GM12878 (cell line): ENCODE results near the gene C4BPB. TPM values are rescaled to one million over a fixed set of nuclear protein-coding genes. Genes with fewer than 3 reads are reported as not detected.

ENCODE experiments used
- ATAC-seq: fragments of 200-7000 bp; cut with Tn5 transposase; 3 replicates; pipeline ENCODE4 v1.9.1; 2020; ENCODE audit warnings: mild to moderate bottlenecking, moderate library complexity
- BruUV-seq: library from RNA; stranded (reverse); fragments of 400-500 nt; replicated peaks from 2 replicates; lab custom pipeline; 2021; lab: Mats Ljungman, UMichigan
- CTCF ChIA-PET: fragments of 300-600 bp; sonication (Branson Sonifier 250); formaldehyde crosslinking; extraction: SDS; loops from one replicate; lab custom pipeline; 2021; ENCODE audit warnings: inconsistent platforms; lab: Yijun Ruan, JAX
- POLR2A ChIA-PET: fragments of 350-600 bp; formaldehyde crosslinking; extraction: SDS; loops from one replicate; lab custom pipeline; 2021; ENCODE audit warnings: inconsistent platforms; lab: Charles Lee
- RAD21 ChIA-PET: fragments of 300-600 bp; sonication (Branson Sonifier 250); formaldehyde crosslinking; loops from one replicate; lab custom pipeline; 2023; ENCODE audit warnings: antibody characterized with exemption; ENCODE audit not compliant: unreplicated experiment; lab: Charles Lee
- SMC1A ChIA-PET: fragments of 300-600 bp; sonication (Branson Sonifier 250); formaldehyde crosslinking; loops from one replicate; lab custom pipeline; 2023; ENCODE audit not compliant: unreplicated experiment, uncharacterized antibody; lab: Charles Lee
- DNase-seq: peaks from one replicate; pipeline ENCODE4 v3.0.0-alpha.2; 2011; ENCODE audit warnings: low read depth, low spot score
- FAIRE-seq: peaks from 3 replicates; lab custom pipeline; 2011; peaks lifted over from hg19 to GRCh38; lab: Jason Lieb, UNC
- H2AFZ ChIP-seq: 2 replicates; pipeline ENCODE4 v1.6.0; 2011; ENCODE audit warnings: low read depth, low read length, control low read depth; ENCODE audit not compliant: control insufficient read depth
- H3K27ac ChIP-seq: 2 replicates; pipeline ENCODE4 v1.5.1; 2011; ENCODE audit warnings: control low read depth; ENCODE audit not compliant: control insufficient read depth, insufficient read depth
- H3K27me3 ChIP-seq, 2 experiments: replicated peaks in 1 of 2; 2 replicates each; pipeline versions ENCODE4 v1.6.0 to v1.6.1; 2011; ENCODE audit warnings: low read length in 1 of 2; ENCODE audit not compliant: control insufficient read depth in 2 of 2, insufficient read depth in 2 of 2
- H3K36me3 ChIP-seq, 2 experiments: 2 replicates each; pipeline ENCODE4 v1.5.1; 2011; ENCODE audit warnings: low read length in 1 of 2; ENCODE audit not compliant: control insufficient read depth in 2 of 2, insufficient read depth in 2 of 2
- H3K4me1 ChIP-seq: 2 replicates; pipeline ENCODE4 v1.6.1; 2011; ENCODE audit warnings: mild to moderate bottlenecking, low read length, moderate library complexity, mixed read lengths; ENCODE audit not compliant: control insufficient read depth, insufficient read depth
- H3K4me2 ChIP-seq: 2 replicates; pipeline ENCODE4 v1.6.0; 2011; ENCODE audit warnings: control low read depth; ENCODE audit not compliant: control insufficient read depth, insufficient read depth
- H3K4me3 ChIP-seq: fragments of 200-600 bp; sonication (generic); 2 replicates; pipeline ENCODE4 v1.5.1; 2016
- H3K79me2 ChIP-seq: 2 replicates; pipeline ENCODE4 v1.6.0; 2011; ENCODE audit warnings: low read length; ENCODE audit not compliant: control insufficient read depth, insufficient read depth
- H3K9ac ChIP-seq: 2 replicates; pipeline ENCODE4 v1.8.0; 2011; ENCODE audit warnings: low read length, control low read depth, mixed read lengths; ENCODE audit not compliant: control insufficient read depth, insufficient read depth
- H3K9me3 ChIP-seq: replicated peaks from 3 replicates; pipeline ENCODE4 v1.5.1; 2011; ENCODE audit warnings: mild to moderate bottlenecking, low read length; ENCODE audit not compliant: control insufficient read depth, insufficient read depth
- H4K20me1 ChIP-seq: 2 replicates; pipeline ENCODE4 v1.6.0; 2011; ENCODE audit not compliant: control insufficient read depth, insufficient read depth
- ATF7 ChIP-seq: fragments of 450-650 bp; IDR thresholded peaks from 2 replicates; pipeline ENCODE4 v1.6.1; 2016; ENCODE audit warnings: low read depth, mild to moderate bottlenecking
- BCL11A ChIP-seq: IDR thresholded peaks from 2 replicates; pipeline ENCODE4 v1.6.1; 2011; ENCODE audit warnings: low read depth, low read length
- BMI1 ChIP-seq: fragments of 450-650 bp; IDR thresholded peaks from 2 replicates; pipeline ENCODE4 v1.6.1; 2016; ENCODE audit warnings: mild to moderate bottlenecking, moderate library complexity, borderline replicate concordance
- DPF2 ChIP-seq: fragments of 450-650 bp; IDR thresholded peaks from 2 replicates; pipeline ENCODE4 v1.6.1; 2017; ENCODE audit warnings: mild to moderate bottlenecking
- GABPA ChIP-seq: IDR thresholded peaks from 2 replicates; pipeline ENCODE4 v1.6.1; 2014; ENCODE audit warnings: antibody characterized with exemption, low read depth, mild to moderate bottlenecking, inconsistent platforms
- HDAC6 ChIP-seq: fragments of 200-600 bp; sonication (generic); IDR thresholded peaks from one replicate; pipeline ENCODE4 v1.8.0; 2017; ENCODE audit warnings: antibody characterized with exemption; ENCODE audit not compliant: unreplicated experiment
- MTA3 ChIP-seq: IDR thresholded peaks from 2 replicates; pipeline ENCODE4 v1.6.1; 2012; ENCODE audit warnings: low read length, inconsistent platforms, borderline replicate concordance
- MYC ChIP-seq: IDR thresholded peaks from 2 replicates; pipeline ENCODE4 v1.6.1; 2011; ENCODE audit warnings: mild to moderate bottlenecking, low read length, moderate library complexity, inconsistent platforms; ENCODE audit not compliant: insufficient read depth, insufficient replicate concordance, insufficient read length, severe bottlenecking
- POU2F2 ChIP-seq: IDR thresholded peaks from 3 replicates; pipeline ENCODE4 v1.6.1; 2011; ENCODE audit warnings: low read depth, mild to moderate bottlenecking, low read length, borderline replicate concordance
- SUZ12 ChIP-seq: fragments of 200-600 bp; sonication (generic); IDR thresholded peaks from one replicate; pipeline ENCODE4 v1.6.1; 2018; ENCODE audit warnings: antibody characterized with exemption, mild to moderate bottlenecking; ENCODE audit not compliant: unreplicated experiment
- WGBS: methylation state at CpG from one replicate; pipeline ENCODE4 v1.1.6; 2016; ENCODE audit warnings: low lambda C conversion rate; ENCODE audit not compliant: insufficient replicate concordance, insufficient coverage; ENCODE audit errors: missing lambda C conversion rate; 5-methylcytosine and 5-hydroxymethylcytosine counted together
- in situ Hi-C: fragments of 300-500 bp; cut with MboI; formaldehyde crosslinking; loops from 9 replicates; pipeline ENCODE4 v1.14.3; 2018; ENCODE audit warnings: mixed read lengths
- intact Hi-C: fragments of 100-400 bp; cut with micrococcal nuclease; formaldehyde crosslinking; loops from one replicate; pipeline ENCODE4 v1.14.2; 2022; ENCODE audit not compliant: unreplicated experiment
- polyA plus RNA-seq, 11 experiments: library from polyadenylated mRNA; depleted of rRNA in 4 of 11; unstranded in 6 of 11; stranded (reverse) in 5 of 11; fragments of >200 nt; fragmentation: Nextera tagmentation in 4 of 11; fragmentation: Illumina TruSeq in 1 of 11; extraction: Ambion mirVana in 4 of 11; extraction: Trizol in 1 of 11; gene quantifications; 1 replicate in 1 of 11; 2 replicates in 10 of 11; pipeline versions ENCODE4 v1.2.1 to v1.2.3, GENCODE V29; 2011 to 2016; ENCODE audit warnings: inconsistent platforms in 2 of 11, missing spikeins in 2 of 11, low read depth in 1 of 11
- total RNA-seq, 4 experiments: library from RNA; depleted of rRNA in 3 of 4; stranded (reverse); fragments of >200 nt in 3 of 4; fragmentation: Illumina TruSeq in 1 of 4; extraction: Trizol in 1 of 4; gene quantifications; 2 replicates each; pipeline versions ENCODE4 v1.2.1 to v1.2.3, GENCODE V29; 2013 to 2021
- TF ChIP-seq, protein P1 (sequence below): IDR thresholded peaks from 2 replicates; pipeline ENCODE4 v1.6.1; 2012; ENCODE audit warnings: low read depth, low read length, improper control_type of control experiment

The C4BPB gene
- total and polyA plus RNA-seq, 10 of the 15 experiments (the other 5 are each of a cell fraction or from before 2014, with no cell fraction given), result 0.31 to 1.2 (median 0.53) TPM; not detected in 1

DNA sequence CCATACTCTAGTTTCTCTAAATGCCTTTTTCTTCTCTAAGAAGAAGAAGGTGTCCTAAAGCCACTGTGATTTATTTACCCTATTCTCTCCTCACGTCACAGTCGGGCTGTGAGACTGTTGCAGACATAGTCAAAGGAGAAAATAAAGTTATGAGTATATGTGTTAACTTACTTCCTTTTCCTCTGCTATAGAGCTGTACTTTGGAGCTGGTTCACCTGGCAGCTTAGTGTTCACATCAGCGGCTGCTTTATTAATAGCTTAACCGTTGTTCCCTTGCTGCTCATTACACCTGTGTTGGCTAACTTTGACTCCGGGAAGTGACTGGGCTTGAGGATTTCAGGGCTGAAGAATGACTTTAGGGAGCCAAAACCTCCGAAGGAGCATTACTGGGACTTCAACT, 32.0 kb upstream of the C4BPB start (continued):
- TF ChIP-seq, protein P1, sequence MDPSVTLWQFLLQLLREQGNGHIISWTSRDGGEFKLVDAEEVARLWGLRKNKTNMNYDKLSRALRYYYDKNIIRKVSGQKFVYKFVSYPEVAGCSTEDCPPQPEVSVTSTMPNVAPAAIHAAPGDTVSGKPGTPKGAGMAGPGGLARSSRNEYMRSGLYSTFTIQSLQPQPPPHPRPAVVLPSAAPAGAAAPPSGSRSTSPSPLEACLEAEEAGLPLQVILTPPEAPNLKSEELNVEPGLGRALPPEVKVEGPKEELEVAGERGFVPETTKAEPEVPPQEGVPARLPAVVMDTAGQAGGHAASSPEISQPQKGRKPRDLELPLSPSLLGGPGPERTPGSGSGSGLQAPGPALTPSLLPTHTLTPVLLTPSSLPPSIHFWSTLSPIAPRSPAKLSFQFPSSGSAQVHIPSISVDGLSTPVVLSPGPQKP, result no peak
- TF ChIP-seq GABPA (no peak), SUZ12 (no peak), BMI1 (no peak), MTA3 (no peak), ATF7 (no peak), BCL11A (no peak), MYC (no peak)

DNA sequence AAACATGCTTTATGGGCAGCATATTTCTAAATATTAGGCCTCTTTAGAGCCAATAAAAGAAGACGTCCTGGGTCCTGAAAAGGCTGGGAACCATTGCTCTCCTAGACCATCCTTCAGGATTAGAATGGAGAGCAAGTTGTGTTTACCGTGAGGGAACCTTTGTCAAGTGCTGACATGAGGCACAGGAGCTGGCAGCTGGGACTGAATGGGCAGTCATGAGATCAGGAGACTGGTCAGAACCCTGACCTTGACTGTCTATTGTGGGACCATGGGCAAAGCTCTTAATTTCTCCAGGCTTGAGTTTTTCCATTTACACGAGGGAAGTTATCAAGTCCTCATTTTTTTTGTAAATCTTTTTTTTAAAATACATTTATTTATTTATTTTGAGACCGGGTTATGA, 30.4 kb upstream of the C4BPB start:
- FAIRE-seq, result no peak
- BruUV-seq, result no TSS peak

More for the DNA sequence above, 30.4 kb upstream of the C4BPB start:
- Histone ChIP-seq H3K4me2 (no peak overlapping the region), H3K9me3 (no peaks in the 10 kb centered on the region), H3K9ac (no peak overlapping the region), H3K79me2 (no peaks in the 10 kb centered on the region), H2AFZ (no peak overlapping the region), H3K4me1 (peaks cover 9% of the 10 kb centered on the region), H3K27me3 (no peaks in the 10 kb centered on the region), H3K36me3 (no peaks in the 10 kb centered on the region), H3K27ac (no peak overlapping the region), H3K4me3 (no peak overlapping the region), H4K20me1 (no peaks in the 10 kb centered on the region)
- ChIA-PET POLR2A (no interaction called here), RAD21 (no interaction called here), SMC1A (interaction anchor here (1.2 kb wide), 1 partner anchor 347 kb away, joined by 3 read pairs; no protein-coding TSS in a partner anchor), CTCF (interaction anchor here (0.7 to 1.0 kb wide), 3 partner anchors 10 to 24 kb away, joined by 3 to 4 read pairs (median 3); no protein-coding TSS in a partner anchor)
- ATAC-seq (no peak), DNase-seq (no peak)
- no peak for TF ChIP-seq POU2F2
- no peak for TF ChIP-seq HDAC6
- TF ChIP-seq DPF2, result no peak
- in situ Hi-C loops (no loop called here), intact Hi-C loops (no loop called here)
- 46% methylated on average over 4 of the region's 4 CpGs for WGBS
